Sigmoid colon (tissue), 7 donors: Measurements from ENCODE around the gene MON1B. TPM values are rescaled to one million over a fixed set of nuclear protein-coding genes. Genes with fewer than 3 reads are reported as not detected.

Experiments
- DNase-seq: peaks from one replicate; pipeline ENCODE4 v3.0.0-alpha.2; 2019
- H3K27ac ChIP-seq, 4 donors: fragments of 200-600 bp; sonication (generic); one replicate each; pipeline ENCODE4 v1.5.1; 2016 to 2019; ENCODE audit warnings: mild to moderate bottlenecking in 1 of 4
- H3K27me3 ChIP-seq, 3 donors: fragments of 200-600 bp; sonication (generic); one replicate each; pipeline ENCODE4 v1.5.1; 2019; ENCODE audit warnings: mild to moderate bottlenecking in 1 of 3
- H3K36me3 ChIP-seq, 4 donors: fragments of 200-600 bp; sonication (generic); one replicate each; pipeline ENCODE4 v1.5.1; 2016 to 2019
- H3K4me1 ChIP-seq, 4 donors: fragments of 200-600 bp; sonication (generic); one replicate each; pipeline ENCODE4 v1.5.1; 2017 to 2019
- H3K4me3 ChIP-seq, 4 donors: fragments of 200-600 bp; sonication (generic); one replicate each; pipeline ENCODE4 v1.5.1; 2017 to 2019; ENCODE audit warnings: mild to moderate bottlenecking in 2 of 4, moderate library complexity in 1 of 4
- H3K9me3 ChIP-seq, 4 donors: fragments of 200-600 bp in 3 of 4; sonication (generic) in 3 of 4; one replicate each; pipeline versions ENCODE4 v1.5.1 to v1.6.1; 2013 to 2019
- EP300 ChIP-seq, 4 donors: sonication (generic); formaldehyde crosslinking; IDR thresholded peaks; one replicate each; pipeline ENCODE4 v1.6.1; 2017; ENCODE audit warnings: antibody characterized with exemption in 4 of 4
- POLR2A ChIP-seq, 2 donors: fragments of 450-650 bp; IDR thresholded peaks; one replicate each; pipeline ENCODE4 v1.6.1; 2016; ENCODE audit warnings: antibody characterized with exemption in 2 of 2, mild to moderate bottlenecking in 2 of 2, moderate library complexity in 2 of 2
- POLR2AphosphoS5 ChIP-seq, 4 donors: sonication (generic); formaldehyde crosslinking; IDR thresholded peaks; one replicate each; pipeline ENCODE4 v1.6.1; 2017; ENCODE audit warnings: antibody characterized with exemption in 4 of 4
- WGBS, 2 donors: extraction: QIAGEN DNeasy Blood & Tissue Kit; methylation state at CpG; one replicate each; pipeline ENCODE4 v1.1.7; 2013; 5-methylcytosine and 5-hydroxymethylcytosine counted together
- intact Hi-C: fragments of 100-400 bp; cut with DNase I; formaldehyde crosslinking; loops from one replicate; pipeline ENCODE4 v1.15.1; 2023
- polyA plus RNA-seq, 3 donors: library from polyadenylated mRNA; stranded (reverse); fragments of 200-250 nt; gene quantifications; one replicate each; pipeline ENCODE4 v1.2.3, GENCODE V29; 2013
- total RNA-seq, 4 donors: library from RNA; depleted of rRNA; stranded (reverse); fragments of >200 nt; gene quantifications; one replicate each; pipeline ENCODE4 v1.1.0, GENCODE V29; 2016
- TF ChIP-seq, protein P1 (sequence below), 4 experiments: fragments of 450-650 bp in 3 of 4; fragments of 200-600 bp in 1 of 4; IDR thresholded peaks; one replicate each; pipeline ENCODE4 v1.5.1; 2016 to 2019; ENCODE audit warnings: antibody characterized with exemption in 4 of 4, mild to moderate bottlenecking in 3 of 4, moderate library complexity in 2 of 4
- donor health status: healthy with polysubstance abuse.
- donor health status: Bipolar disorder and iron deficiency.
- donor health status: healthy.

Gene MON1B
- total and polyA plus RNA-seq, 7 donors = 12.0 to 38.6 (median 13.9) TPM

- Histone ChIP-seq H3K36me3 (peaks cover 6 to 67% (median 33%) of the 10 kb centered on the region in 4 donors), H3K4me3 (no peak overlapping the region), H3K27ac (no peak overlapping the region), H3K4me1 (peaks cover 0 to 17% (median 15%) of the 10 kb centered on the region in 4 donors), H3K9me3 (no peaks in the 10 kb centered on the region), H3K27me3 (no peaks in the 10 kb centered on the region)
- 92 to 94% methylated on average over 8 of the region's 8 CpGs for WGBS, 2 donors
- intact Hi-C loops = loop anchor here (10.0 kb wide), 1 partner anchor 529 kb away; the partner anchor contains the start of gene NUDT7
- TF ChIP-seq EP300 (IDR thresholded peaks at IDR 0.05) (no peak), POLR2A (IDR thresholded peaks at IDR 0.05) (no peak), POLR2AphosphoS5 (IDR thresholded peaks at IDR 0.05) (no peak)
- TF ChIP-seq, protein P1, sequence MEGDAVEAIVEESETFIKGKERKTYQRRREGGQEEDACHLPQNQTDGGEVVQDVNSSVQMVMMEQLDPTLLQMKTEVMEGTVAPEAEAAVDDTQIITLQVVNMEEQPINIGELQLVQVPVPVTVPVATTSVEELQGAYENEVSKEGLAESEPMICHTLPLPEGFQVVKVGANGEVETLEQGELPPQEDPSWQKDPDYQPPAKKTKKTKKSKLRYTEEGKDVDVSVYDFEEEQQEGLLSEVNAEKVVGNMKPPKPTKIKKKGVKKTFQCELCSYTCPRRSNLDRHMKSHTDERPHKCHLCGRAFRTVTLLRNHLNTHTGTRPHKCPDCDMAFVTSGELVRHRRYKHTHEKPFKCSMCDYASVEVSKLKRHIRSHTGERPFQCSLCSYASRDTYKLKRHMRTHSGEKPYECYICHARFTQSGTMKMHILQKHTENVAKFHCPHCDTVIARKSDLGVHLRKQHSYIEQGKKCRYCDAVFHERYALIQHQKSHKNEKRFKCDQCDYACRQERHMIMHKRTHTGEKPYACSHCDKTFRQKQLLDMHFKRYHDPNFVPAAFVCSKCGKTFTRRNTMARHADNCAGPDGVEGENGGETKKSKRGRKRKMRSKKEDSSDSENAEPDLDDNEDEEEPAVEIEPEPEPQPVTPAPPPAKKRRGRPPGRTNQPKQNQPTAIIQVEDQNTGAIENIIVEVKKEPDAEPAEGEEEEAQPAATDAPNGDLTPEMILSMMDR (IDR thresholded peaks at IDR 0.05) = no peak
- DNase-seq = no peak
Measured at GRCh38 chr16:77195411-77195810, 4.4 kb downstream of the MON1B start.

- Histone ChIP-seq H3K27me3 (no peaks in the 10 kb centered on the region), H3K4me1 (peaks cover 0 to 5% (median under 1%) of the 10 kb centered on the region in 4 donors), H3K9me3 (no peaks in the 10 kb centered on the region), H3K27ac (no peak overlapping the region), H3K36me3 (peaks cover 6 to 67% (median 33%) of the 10 kb centered on the region in 4 donors), H3K4me3 (no peak overlapping the region)
- WGBS, 2 donors = 95 to 99% methylated on average over 2 of the region's 2 CpGs
- DNase-seq = no peak
- TF ChIP-seq EP300 (IDR thresholded peaks at IDR 0.05) (no peak), POLR2AphosphoS5 (IDR thresholded peaks at IDR 0.05) (no peak), POLR2A (IDR thresholded peaks at IDR 0.05) (no peak)
- TF ChIP-seq, protein P1 (IDR thresholded peaks at IDR 0.05) = no peak
- intact Hi-C loops = loop anchor here (10.0 kb wide), 1 partner anchor 527 kb away; the partner anchor contains the start of gene NUDT7
Measured at GRCh38 chr16:77197747-77198146, 6.8 kb downstream of the MON1B start.

DNA sequence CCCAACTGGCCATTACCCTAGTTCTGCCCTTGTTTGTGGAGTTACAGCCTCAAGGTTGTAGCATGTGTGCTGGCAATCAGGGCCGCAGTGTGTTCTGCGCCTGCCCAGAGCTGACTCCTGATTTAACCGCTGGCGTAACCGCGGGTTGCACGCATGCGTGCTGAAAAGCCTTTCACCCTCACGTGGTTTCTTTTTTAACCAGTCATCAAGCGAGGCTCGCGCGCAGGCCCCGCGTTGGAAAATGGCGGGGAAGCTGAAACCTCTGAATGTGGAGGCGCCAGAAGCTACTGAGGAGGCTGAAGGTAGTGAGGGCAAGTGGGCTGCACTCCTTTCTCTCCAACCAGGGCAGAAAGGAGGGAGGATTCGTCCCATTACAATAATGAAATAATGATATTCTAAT, 8.2 kb downstream of the MON1B start, which contains the start of gene SYCE1L:
SYCE1L (plus strand) TSS at position 198 of the 400 bp plus-strand sequence; CDS start at position 242, 44 bp downstream.
- peaks cover 6 to 57% (median 26%) of the 10 kb centered on the region in 4 donors for H3K36me3 ChIP-seq
- WGBS, 2 donors = 91 to 93% methylated on average over 18 of the region's 18 CpGs
- H3K4me1 ChIP-seq = no peaks in the 10 kb centered on the region

GRCh38 chr16:77206533-77206932, 15.5 kb downstream of the MON1B start:
- no peak for DNase-seq
- intact Hi-C loops = no loop called here
- Histone ChIP-seq H3K9me3 (no peaks in the 10 kb centered on the region), H3K27ac (no peak overlapping the region), H3K4me3 (no peak overlapping the region), H3K4me1 (peaks cover 0 to under 1% (median 0%) of the 10 kb centered on the region in 4 donors), H3K36me3 (no peaks in the 10 kb centered on the region), H3K27me3 (peaks cover 0 to 7% (median 6%) of the 10 kb centered on the region in 3 donors)
- no peak for TF ChIP-seq POLR2A (IDR thresholded peaks at IDR 0.05)
- TF ChIP-seq POLR2AphosphoS5 (IDR thresholded peaks at IDR 0.05) = no peak
- TF ChIP-seq EP300 (IDR thresholded peaks at IDR 0.05) = no peak
- TF ChIP-seq, protein P1 (IDR thresholded peaks at IDR 0.05) = no peak
- 88 to 91% methylated on average over 2 of the region's 2 CpGs for WGBS, 2 donors

More for the DNA sequence above, 8.2 kb downstream of the MON1B start, which contains the start of gene SYCE1L:
- intact Hi-C loops = loop anchor here (10.0 kb wide), 1 partner anchor 526 kb away; the partner anchor contains the start of gene NUDT7
- no peak for DNase-seq
- TF ChIP-seq POLR2A (IDR thresholded peaks at IDR 0.05) = no peak
- TF ChIP-seq POLR2AphosphoS5 (IDR thresholded peaks at IDR 0.05) = no peak
- no peak for TF ChIP-seq EP300 (IDR thresholded peaks at IDR 0.05)
- TF ChIP-seq, protein P1 (IDR thresholded peaks at IDR 0.05) = no peak
- Histone ChIP-seq H3K27ac (no peak within 1 kb of the TSS), H3K9me3 (no peaks in the 10 kb centered on the region), H3K27me3 (no peaks in the 10 kb centered on the region), H3K4me3 (no peak within 1 kb of the TSS)
